Skin epidermis (tissue), 12 donors: ENCODE results near the gene SCFD2.

Source experiments
- H3K27ac ChIP-seq, 21 experiments: fragments of 200-600 bp; sonication (generic) in 11 of 21; one replicate each; pipeline ENCODE4 v1.5.0; 2020; ENCODE audit warnings: mild to moderate bottlenecking in 3 of 21, inconsistent platforms in 2 of 21, moderate library complexity in 2 of 21
- H3K4me3 ChIP-seq, 7 experiments: fragments of 200-600 bp; sonication (generic) in 2 of 7; one replicate each; pipeline ENCODE4 v1.5.0; 2020; ENCODE audit warnings: inconsistent platforms in 2 of 7, mild to moderate bottlenecking in 2 of 7, moderate library complexity in 1 of 7

SCFD2 gene

GRCh38 chr4:52884994-52885393 lies 480.9 kb downstream of the SCFD2 start:
- H3K27ac ChIP-seq = no peak overlapping the region
- no peak overlapping the region for H3K4me3 ChIP-seq

DNA sequence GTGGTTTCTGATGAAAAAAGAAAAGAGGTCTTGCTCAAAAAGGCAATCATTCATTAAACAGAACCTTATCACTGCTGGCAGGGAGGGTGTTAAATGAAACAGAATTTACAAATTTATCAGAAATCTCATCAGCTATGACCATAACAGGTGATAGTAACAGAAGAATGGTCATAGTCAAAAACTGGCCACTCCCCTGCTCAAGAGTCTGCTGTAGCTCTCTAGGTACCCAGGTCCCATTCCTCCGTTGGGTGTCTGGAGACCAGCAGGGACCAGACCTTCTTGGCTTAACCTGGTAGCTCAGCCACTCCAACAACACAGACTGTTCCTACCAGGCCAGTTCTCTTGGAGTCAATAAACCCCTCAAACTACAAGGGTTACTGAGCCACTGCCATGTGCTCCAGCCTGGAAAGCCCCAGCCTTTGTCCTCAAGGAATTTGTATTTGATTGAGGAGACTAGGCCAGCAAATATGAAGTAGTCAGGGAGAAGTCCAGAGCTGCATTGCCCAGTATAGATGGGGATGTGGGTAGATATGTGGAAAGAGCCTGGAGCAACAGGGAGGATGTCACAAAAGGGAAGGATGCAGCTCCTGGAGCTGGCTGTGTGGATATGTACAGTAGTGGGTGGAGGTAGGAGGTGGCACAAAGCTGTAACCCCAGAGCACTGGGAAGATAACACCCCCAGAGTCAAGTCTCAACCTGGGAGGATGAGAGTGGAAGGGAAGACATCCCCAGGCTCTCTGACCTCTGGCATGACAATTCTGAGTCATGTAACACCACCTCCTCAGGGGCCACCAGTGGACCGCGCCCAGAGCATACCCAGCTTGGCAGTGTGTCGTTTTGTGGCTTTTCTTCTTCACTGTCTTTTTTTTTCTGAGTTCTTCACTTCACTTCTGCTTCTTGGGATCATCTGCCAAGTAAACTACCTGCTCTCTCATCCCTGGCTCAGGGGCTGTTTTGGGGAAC lies 481.9 kb downstream of the SCFD2 start:
- no peak overlapping the region for H3K27ac ChIP-seq
- no peak overlapping the region for H3K4me3 ChIP-seq

DNA sequence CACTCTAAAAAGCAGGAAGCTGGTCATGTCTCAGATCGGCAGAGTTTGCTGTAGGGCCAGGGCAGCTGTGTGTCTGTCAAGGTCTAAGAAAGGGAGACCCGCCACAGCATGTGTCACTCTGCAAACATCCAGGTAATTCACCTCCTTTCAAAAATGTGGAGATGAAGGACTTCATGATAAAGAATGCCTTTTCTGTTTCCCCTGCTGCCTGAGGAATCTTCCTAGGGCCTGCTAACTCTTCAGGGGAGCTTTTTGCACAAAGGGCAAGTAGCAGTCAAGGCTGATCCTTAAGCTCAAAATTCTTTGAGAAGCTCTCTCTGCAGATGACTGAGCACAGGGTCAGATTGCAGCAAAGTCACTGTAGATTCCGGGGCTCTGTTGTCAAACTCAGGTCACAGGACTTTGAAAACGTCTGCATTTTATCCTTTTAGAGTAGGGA lies 482.7 kb downstream of the SCFD2 start:
- no peak overlapping the region for H3K27ac ChIP-seq
- H3K4me3 ChIP-seq = no peak overlapping the region

- H3K27ac ChIP-seq = no peak overlapping the region
- H3K4me3 ChIP-seq = no peak overlapping the region
These were observed 484.9 kb downstream of the SCFD2 start for GRCh38 chr4:52880994-52881393.

- no peak overlapping the region for H3K27ac ChIP-seq
- no peak overlapping the region for H3K4me3 ChIP-seq
These were observed 486.4 kb downstream of the SCFD2 start for GRCh38 chr4:52879471-52879870.

DNA sequence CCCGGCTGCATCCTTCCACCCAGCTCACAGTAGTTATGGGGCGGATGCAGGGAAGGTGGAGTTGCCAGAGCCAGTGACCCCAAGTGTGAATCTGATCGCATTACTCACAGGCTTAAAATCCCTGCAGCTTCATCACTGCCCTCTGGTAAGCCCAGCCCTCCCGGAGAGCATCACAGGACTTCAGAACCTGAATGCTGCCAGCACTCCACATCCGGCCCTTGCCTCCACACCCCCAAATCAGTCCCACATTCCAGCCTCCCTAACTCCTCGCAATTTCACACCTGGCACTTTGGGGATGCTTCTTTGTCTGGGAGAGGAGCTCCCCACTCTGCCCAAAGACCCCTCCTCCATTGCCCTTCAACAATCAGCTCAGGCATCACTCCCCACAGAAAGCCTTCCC lies 488.2 kb downstream of the SCFD2 start:
- Histone ChIP-seq H3K4me3 (no peak overlapping the region), H3K27ac (no peak overlapping the region)

GRCh38 chr4:52877036-52877435 lies 488.8 kb downstream of the SCFD2 start:
- no peak overlapping the region for H3K27ac ChIP-seq
- H3K4me3 ChIP-seq = no peak overlapping the region

- no peak overlapping the region for H3K4me3 ChIP-seq
- no peak overlapping the region for H3K27ac ChIP-seq
These were observed 489.8 kb downstream of the SCFD2 start for GRCh38 chr4:52876069-52876468.

DNA sequence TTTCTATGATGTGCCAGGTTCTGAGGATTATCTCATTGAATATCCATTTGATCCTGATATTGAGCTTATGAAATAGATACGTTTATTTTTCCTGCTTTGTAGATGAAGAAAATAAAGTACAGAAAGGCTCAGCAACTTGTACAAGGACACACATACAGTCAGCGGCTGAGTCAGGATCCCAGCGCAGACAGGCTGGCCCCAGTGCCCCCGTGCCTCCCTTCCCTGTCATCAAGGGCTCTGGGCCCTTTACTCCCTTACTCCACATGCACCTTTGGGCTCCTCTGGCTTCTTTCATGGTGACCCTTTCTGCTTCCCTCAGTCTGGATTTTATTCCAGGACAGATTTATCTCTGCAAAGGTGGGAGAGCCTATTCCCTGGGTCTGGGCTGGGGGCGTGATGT lies 490.9 kb downstream of the SCFD2 start:
- no peak overlapping the region for H3K27ac ChIP-seq

GRCh38 chr4:52873861-52874343 lies 492.0 kb downstream of the SCFD2 start:
- Histone ChIP-seq H3K4me3 (no peak overlapping the region), H3K27ac (no peak overlapping the region)

More for the DNA sequence above, 490.9 kb downstream of the SCFD2 start:
- H3K4me3 ChIP-seq = no peak overlapping the region

DNA sequence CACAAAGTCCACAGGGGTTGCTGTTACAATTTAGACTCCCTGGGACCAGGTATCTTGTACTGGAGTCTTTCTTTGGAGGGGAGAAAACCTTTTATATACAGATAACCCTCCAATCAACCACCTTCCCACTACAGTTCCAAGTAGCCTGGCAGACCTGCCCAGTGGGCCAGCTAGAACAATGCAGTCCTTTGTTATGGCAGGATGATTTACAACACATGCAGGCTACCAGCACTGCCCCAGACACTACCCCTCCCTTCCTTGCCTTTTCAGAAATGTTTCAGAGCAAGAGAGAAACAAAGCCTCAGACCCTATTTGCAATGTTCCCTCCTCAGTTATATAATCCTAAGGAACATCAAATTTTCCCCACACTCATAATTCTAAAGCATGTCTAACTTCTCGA lies 492.7 kb downstream of the SCFD2 start:
- Histone ChIP-seq H3K27ac (no peak overlapping the region), H3K4me3 (no peak overlapping the region)

- Histone ChIP-seq H3K27ac (peak overlapping the region in 4 of 21 experiments; percentile 2 to 45 (median 5)), H3K4me3 (no peak overlapping the region)
These were observed 495.6 kb downstream of the SCFD2 start for GRCh38 chr4:52870225-52870624.

- peak overlapping the region in 8 of 21 experiments; percentile 2 to 56 (median 8) for H3K27ac ChIP-seq
- no peak overlapping the region for H3K4me3 ChIP-seq
These were observed 496.2 kb downstream of the SCFD2 start for GRCh38 chr4:52869656-52870055.

GRCh38 chr4:52869196-52869595 lies 496.7 kb downstream of the SCFD2 start:
- Histone ChIP-seq H3K4me3 (no peak overlapping the region), H3K27ac (peak overlapping the region in 7 of 21 experiments; percentile 6 to 56 (median 21))

DNA sequence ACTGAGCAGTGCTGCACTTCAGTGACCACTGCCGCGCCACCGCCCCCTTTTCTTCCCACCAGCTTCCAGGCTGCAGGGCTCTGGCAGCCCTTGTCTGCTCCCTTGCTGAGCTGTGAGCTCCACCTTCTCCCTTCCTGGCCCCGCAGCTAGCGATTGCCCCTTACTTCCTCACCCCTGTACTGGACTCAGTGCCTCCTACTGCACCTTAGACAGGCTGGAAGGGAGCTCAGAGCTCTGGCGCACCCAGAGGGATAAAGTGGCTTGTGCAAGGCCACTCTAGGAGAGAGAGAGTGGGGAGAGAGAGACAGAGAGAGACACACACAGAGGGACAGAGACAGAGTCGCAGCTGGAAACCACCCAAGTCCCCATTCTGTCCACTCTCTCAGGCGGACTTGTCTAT lies 497.7 kb downstream of the SCFD2 start:
- Histone ChIP-seq H3K4me3 (no peak overlapping the region), H3K27ac (peak overlapping the region in 1 of 21 experiments; percentile 35)

DNA sequence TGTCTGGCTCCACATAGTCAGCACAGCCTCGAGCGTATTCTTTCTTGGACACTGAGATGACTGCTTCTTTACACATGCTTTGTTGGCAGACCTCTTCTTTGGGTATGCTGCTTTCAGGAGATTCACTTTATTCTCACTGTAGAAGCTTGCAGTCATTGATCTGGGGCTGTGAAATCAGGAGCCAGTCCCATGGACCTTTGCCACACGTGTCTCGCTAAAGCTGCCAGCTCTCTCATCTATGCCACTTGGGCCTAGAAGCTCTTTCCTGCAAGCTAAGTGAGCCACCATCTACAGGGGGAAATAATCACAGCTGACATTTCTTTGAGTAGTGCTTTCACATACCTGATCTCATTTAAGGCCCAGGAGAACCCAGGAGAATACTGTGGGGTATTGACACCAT lies 498.7 kb downstream of the SCFD2 start:
- Histone ChIP-seq H3K4me3 (no peak overlapping the region), H3K27ac (no peak overlapping the region)

GRCh38 chr4:52866734-52867133 lies 499.1 kb downstream of the SCFD2 start:
- no peak overlapping the region for H3K27ac ChIP-seq
- H3K4me3 ChIP-seq = no peak overlapping the region

DNA sequence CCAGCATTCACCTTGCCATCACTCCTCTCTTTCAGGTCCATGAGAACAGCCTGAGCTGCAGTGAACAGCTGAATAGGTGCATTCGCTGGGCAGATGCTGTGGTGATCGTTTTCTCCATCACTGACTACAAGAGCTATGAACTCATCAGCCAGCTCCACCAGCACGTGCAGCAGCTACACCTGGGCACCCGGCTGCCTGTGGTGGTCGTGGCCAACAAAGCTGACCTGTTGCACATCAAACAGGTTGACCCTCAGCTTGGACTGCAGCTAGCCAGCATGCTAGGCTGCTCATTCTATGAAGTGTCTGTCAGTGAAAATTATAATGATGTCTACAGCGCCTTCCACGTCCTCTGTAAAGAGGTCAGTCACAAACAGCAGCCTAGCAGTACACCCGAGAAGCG lies 500.6 kb downstream of the SCFD2 start:
- Histone ChIP-seq H3K27ac (no peak overlapping the region), H3K4me3 (no peak overlapping the region)

- no peak overlapping the region for H3K4me3 ChIP-seq
- H3K27ac ChIP-seq = no peak overlapping the region
These were observed 501.1 kb downstream of the SCFD2 start for GRCh38 chr4:52864793-52865192.

DNA sequence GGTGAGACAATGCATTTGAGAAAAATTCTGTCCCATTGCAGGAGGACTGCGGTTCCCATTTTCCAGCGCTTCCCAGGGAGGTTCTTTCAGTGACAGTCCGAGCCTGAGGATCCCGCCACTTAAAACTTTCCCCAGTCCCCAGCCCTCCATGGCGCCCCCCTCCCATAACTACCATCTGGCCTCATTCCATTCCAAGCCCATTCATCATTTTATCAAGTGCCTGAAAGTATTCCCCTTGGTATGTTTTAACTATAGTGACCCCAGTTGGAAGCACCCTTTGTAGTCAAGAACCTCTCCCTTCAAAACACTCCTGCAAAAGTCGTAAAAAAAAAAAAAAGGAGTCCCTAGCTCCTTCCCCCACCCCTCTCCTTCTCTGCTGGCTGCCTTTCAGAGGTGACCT lies 502.5 kb downstream of the SCFD2 start:
- no peak overlapping the region for H3K27ac ChIP-seq
- peak overlapping the region; percentile 2 to 62 (median 52) for H3K4me3 ChIP-seq

GRCh38 chr4:52862639-52863161 lies 503.2 kb downstream of the SCFD2 start:
- Histone ChIP-seq H3K4me3 (peak overlapping the region; percentile 35 to 62 (median 52)), H3K27ac (peak overlapping the region in 16 of 21 experiments; percentile 26 to 83 (median 64))
